SK-N-SH (cell line): ENCODE measurements around the gene KSR2.

Source experiments
- CHD2 ChIP-seq: fragments of 150-350 bp; IDR thresholded peaks from 2 replicates; pipeline ENCODE4 v1.6.1; 2018; ENCODE audit warnings: low read length; ENCODE audit not compliant: partially characterized antibody
- CTCF ChIP-seq: fragments of 200-600 bp; sonication (generic); IDR thresholded peaks from 2 replicates; pipeline ENCODE4 v1.6.1; 2017; ENCODE audit warnings: antibody characterized with exemption, mild to moderate bottlenecking, moderate library complexity
- FOXJ3 ChIP-seq: sonication (generic); formaldehyde crosslinking; IDR thresholded peaks from 2 replicates; pipeline ENCODE4 v1.5.1; 2020; ENCODE audit warnings: mild to moderate bottlenecking, missing genetic modification reagents
- FOXM1 ChIP-seq: IDR thresholded peaks from 2 replicates; pipeline ENCODE4 v1.4.0; 2012; ENCODE audit warnings: low read depth, mild to moderate bottlenecking
- MAX ChIP-seq: IDR thresholded peaks from 2 replicates; pipeline ENCODE4 v1.4.0; 2012; ENCODE audit warnings: low read depth
- POLR2AphosphoS5 ChIP-seq: IDR thresholded peaks from 2 replicates; pipeline ENCODE4 v1.6.1; 2012; ENCODE audit warnings: low read depth, low read length
- RAD21 ChIP-seq: IDR thresholded peaks from 2 replicates; pipeline ENCODE4 v1.6.1; 2012; ENCODE audit warnings: mild to moderate bottlenecking, low read length
- RCOR1 ChIP-seq: fragments of 150-350 bp; IDR thresholded peaks from 2 replicates; pipeline ENCODE4 v1.6.1; 2017; ENCODE audit warnings: antibody characterized with exemption, low read length
- REST ChIP-seq: IDR thresholded peaks from 2 replicates; pipeline ENCODE4 v1.6.1; 2012; ENCODE audit warnings: mild to moderate bottlenecking, low read depth, low read length, moderate library complexity
- SMC3 ChIP-seq: IDR thresholded peaks from 2 replicates; pipeline ENCODE4 v1.6.1; 2012; ENCODE audit warnings: low read depth, low read length, improper control_type of control experiment
- TAF1 ChIP-seq: IDR thresholded peaks from 2 replicates; pipeline ENCODE4 v1.6.1; 2012; ENCODE audit warnings: low read depth, mild to moderate bottlenecking, low read length, moderate library complexity, borderline replicate concordance

- TF ChIP-seq RCOR1 (no peak), FOXJ3 (CRISPR knock-in tag) (no peak), MAX (no peak), POLR2AphosphoS5 (no peak), TAF1 (no peak), REST (no peak), FOXM1 (no peak), SMC3 (no peak), CHD2 (no peak), RAD21 (no peak), CTCF (no peak)
Observed at GRCh38 chr12:117567644-117568216, 401.1 kb downstream of the KSR2 start.
